Cortex of kidney (tissue), 1 donor: ENCODE measurements around the gene IER3.

Source experiments
- DNase-seq: peaks from one replicate; lab custom pipeline; 2025; lab: John Stamatoyannopoulos, UW

The IER3 gene, protein sequence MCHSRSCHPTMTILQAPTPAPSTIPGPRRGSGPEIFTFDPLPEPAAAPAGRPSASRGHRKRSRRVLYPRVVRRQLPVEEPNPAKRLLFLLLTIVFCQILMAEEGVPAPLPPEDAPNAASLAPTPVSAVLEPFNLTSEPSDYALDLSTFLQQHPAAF

DNA sequence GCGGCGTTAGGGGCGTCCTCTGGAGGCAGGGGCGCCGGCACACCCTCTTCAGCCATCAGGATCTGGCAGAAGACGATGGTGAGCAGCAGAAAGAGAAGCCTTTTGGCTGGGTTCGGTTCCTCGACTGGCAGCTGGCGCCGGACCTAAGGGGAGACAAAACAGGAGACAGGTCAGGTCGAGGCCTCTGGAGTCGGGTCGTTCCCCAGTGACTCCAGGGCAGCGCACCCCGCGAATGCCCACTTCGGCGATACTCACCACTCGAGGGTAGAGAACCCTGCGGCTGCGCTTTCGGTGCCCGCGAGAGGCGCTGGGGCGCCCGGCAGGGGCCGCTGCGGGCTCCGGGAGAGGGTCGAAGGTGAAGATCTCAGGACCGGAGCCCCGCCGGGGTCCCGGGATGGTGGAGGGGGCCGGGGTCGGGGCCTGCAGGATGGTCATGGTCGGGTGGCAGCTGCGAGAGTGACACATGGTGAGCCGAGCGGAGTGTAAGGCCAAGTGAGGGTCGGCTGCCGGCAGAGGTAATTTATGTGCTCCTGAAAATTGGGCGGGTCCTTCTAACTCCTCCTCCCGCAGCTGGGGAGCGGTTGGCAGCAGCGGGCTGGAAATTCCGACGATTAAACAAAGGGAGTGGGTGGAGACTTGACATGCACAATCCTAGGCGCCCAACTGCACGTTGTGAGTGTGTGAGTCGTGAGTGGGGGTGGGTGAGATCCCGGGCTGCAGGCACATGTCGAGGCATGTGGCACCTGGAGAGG is at the start of gene IER3:
Gene IER3, minus strand, starts transcription at position 494 of the 752 bp plus-strand sequence. Its CDS starts 29 bp downstream, at position 465.
- DNase-seq: no peak

DNA sequence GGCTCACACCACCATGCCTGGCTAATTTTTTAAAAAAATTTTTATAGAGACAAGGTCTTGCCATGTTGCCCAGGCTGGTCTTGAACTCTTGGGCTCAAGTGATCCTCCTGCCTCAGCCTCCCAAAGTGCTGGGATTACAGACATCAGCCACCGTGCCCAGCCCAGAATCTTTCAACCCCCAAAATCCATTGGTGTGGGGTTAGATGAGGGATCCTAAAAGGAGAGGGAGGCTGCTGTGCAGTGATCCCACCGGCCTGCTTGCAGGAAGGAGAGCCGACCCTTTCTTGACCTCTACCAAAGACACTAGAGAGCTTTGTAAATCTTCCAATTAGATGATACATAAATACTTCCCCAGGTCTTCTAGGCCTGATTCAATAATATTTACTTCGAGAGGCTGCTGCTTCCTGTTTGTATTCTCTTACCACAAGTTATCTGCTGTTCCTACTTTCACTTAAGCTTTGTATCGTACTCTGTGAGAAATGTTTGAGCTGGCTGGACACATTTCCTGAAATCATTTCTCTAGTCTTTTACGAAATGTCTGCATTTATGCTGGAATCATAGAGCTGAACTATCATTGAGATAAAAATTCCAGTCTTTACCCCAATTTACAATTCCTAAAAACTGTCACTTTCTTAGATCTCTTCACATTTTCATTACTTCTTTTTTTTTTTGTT is 49.3 kb upstream of the IER3 start:
- DNase-seq: no peak

DNA sequence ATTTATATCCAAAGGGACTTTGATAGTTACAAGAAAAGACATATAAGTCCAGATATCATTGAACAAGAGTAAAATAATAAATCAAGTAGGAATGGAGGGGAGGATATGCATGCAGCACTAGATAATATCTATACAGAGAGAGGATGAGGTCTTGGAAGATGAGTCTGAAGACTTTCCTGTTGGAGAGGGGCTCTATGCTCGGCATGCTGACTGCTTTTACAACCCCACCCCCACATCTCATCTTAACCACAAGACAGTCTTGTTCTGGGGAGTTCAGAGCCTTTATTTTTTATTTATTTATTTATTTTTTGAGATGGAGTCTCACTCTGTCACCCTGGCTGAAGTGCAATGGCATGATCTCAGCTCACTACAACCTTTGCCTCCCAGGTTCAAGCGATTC is 48.4 kb upstream of the IER3 start:
- DNase-seq: no peak

DNA sequence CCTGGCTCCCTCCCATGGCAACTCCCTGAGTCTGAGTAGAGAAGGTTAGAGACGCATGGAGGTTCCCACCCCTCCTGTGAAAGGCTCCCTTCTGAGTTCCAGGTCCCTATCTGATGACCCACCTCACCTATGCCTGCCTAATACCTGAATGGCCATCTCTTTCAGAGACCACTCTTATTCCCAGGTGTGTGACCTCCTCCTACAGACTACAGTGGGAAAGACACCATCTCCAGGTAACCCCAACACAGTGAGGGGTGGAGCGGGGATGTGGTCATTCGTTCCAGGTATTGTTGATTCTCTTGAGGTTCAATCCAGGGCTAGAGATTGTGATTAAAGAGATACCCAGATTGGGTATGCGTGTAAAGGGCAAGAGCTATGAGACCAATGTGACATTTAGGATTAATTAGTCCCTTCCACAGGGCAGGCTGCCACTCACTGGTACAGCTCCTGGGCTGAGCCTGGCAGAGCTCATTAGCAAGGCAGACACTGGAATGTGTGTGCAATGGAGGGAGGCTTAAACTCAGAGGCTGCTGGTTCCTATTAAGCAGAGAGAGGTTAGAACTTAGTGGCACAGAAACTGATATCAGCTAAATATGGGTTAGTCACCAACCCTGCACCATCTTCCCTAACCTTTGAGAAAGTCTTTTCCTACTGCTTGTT is 46.5 kb upstream of the IER3 start:
- no peak for DNase-seq

DNA sequence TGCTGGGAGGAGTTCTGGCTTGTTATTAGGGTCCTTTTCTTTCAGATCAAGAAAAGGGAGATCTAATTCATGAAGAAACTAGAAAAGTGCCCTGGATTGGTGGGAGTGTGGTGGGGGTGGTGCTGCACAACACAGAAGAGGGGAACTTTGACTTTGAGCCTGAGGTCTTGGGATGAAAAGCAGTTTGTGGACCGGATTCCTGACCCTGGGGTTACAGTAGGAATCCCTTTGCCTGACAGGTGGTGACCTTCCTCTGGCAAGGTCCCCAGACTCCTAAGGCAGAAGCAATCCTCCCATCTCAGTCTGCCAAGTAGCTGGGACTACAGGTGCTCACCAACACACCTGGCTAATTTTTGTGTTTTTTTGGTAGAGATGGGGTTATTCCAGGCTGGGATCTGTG is 45.3 kb upstream of the IER3 start:
- DNase-seq: no peak

DNA sequence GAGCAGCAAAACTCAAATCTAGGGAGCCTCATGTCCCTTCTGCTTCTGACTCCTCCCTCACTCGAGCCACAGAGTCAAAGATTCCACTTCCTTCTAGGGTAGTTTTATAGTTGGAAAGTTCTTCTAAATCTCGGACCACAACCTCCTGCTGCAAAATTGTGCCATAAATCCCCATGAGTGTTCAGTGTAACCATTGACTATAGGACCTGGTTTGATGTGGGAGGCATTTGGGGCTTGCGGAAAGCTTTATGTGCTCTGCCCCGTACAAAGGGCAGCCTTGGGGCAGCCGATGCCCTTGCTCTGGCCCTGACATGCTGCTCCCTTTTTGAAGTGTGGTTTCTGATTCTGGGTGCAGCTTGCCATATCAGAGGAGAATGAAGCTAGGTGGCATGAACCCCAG is 43.6 kb upstream of the IER3 start:
- no peak for DNase-seq

DNA sequence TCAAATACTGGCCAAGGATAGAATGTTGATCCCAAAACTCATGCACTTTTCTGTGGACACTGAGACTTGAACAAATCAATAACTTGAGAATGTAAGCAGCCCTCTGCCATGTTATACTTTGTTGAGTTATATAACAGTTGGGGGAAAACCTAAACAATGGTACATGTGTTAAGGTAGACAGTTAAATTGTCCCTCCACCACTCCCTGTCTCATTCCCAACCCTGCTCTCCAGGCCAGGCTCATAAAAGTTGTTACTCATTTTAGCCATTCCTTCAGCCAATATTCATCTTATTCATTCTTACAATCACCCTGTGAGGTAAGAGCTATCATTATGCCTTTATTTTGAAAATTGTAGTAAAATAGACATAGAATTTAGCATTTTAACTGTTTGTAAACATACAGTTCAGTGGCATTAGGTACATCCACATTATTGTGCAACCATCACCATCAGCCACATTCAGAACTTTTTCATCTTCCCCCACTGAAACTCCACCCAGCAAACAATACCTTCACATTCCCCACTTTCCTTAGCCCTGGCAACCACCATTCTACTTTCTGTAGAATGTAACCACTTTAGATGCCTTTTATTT is 38.2 kb upstream of the IER3 start:
- no peak for DNase-seq

DNA sequence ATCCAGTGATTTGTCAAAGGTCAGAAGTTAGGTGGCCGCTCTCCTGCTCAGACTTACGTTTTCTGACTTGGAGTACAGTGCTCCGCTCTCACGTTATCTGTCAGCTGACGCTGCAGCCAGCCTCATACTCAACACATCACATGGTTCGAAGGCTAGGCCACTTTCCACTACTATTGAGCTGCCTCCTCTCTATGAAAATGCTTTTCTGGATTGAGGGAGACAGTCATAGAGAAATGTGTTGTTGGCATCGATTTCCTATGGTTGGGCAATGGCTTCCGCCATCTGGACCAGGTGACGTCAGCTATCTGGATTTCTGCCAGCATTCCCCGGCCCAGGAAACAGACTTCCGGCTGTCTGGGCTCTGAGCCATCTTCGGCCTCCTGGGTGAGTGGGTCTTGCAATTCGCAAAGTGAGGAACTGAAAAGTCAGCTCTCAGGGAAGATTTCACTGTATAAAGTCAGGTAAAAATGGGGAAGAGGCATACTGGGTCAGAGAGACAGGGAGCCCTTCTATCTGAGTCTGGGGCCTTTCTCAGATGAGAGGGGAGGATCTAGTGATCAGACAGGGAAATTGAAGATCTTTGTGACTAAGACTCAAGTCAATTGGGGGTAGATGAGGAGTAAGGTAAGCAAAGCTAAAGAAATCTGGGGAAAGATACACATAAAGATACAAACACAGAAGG is 37.5 kb upstream of the IER3 start:
- no peak for DNase-seq

DNA sequence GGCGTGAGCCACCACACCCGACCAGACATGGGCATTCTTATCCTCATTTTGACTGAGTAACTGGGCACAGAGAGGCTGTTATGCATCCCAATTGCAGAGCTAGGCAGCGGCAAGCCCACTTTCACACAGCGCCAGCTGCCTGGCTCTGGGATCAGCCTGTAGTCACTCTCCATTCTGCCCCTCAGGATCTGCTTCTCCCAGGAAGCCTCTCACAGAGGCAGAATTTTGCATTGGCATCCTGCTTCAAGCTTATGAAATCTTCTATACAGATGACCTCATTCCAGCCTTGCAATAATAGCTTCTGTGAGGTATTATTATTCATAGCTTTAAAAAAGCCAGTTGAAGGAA is 37.0 kb upstream of the IER3 start:
- DNase-seq: no peak

DNA sequence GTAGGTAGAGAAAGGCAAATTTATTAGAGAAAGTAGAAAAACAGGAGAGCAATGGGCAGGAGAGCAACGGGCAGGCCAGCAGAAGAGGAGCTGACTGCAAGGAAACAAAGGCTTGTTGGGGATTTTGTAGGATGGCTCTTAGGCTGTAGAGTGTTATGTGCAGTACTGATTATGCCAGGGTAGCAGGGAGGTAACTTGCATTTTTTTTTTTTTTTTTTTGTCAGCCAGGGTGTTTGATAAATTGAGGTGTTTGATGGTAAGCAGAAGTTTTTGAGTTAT is 36.2 kb upstream of the IER3 start:
- DNase-seq: no peak

DNA sequence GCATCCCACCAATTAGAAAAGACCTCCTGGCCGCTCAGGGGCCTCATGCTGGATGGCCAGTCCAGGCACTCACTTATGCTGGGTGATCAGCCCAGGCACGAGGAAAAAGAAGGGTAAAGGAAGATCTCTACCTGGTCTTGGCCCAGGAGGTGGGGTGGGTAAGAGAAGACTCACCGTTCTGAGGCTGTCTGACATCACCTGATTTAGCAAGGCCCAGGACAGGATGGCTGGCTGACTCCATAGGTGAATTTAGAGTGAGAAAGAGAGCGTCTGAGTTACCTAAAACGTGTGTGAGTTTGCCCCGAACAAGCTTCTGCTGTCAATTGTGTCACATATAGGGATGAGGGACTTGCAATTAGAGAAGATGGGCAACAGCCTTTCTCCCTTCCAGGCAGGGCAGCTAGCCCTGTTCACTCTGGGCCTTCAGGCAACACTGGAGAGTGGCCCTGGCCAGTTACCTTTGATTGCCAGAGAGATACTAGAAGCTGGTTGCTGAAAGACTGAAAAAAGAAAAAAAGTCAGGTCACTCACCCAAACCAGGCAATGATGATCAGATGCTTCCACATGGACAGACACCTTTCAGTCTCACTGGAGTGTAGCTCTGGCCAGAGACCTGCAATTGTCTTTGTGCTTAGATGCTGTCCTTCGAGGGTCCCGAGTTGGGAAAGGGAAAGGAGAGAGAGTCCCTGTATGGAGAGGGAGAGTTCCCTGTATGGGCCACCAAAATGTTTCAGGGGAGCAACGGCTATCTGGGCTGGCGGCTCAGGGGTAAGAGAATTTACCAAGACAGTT is 35.7 kb upstream of the IER3 start:
- no peak for DNase-seq

DNA sequence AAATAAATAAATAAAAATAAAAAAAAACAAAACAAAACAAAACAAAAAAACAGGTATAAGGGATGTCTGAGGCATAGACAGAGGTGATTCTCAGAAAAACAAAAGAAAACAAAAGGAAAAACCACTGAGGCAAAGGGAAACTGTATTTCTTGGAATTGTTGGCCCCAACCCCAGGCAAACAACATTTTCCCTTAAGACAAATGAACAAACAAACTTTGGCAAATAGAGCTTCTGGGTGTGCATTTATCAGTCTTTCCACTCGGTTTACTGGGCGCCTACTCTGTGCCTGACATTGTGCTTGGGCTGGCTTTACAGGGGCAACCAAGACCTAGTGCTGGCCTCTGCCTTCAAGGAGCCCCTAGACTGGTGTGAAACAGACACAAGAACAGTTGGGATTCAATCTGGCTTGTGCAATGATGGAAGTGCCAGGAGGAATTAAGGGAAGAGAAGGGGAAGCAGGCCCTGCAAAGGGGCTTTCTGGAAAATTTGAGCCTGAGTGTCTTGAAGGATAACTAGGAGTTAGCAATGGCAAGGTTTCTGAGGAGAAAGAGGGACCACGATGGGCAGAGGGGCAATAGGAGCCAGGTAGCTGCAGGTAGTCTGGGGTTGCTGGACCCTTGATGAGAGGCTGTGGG is 33.8 kb upstream of the IER3 start:
- no peak for DNase-seq

DNA sequence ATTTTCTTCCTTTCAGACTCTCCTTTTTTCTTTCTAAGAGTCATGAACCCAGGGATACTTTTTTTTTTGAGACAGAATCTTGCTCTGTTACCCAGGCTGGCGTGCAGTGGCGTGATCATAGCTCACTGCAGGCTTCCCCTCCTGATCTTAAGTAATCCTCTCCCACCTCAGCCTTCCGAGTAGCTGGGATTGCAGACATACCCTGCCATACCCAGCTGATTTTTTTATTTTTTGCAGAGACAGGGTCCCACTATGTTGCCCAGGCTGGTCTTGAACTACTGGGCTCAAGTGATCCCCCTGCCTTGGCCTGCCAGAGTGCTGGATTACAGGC is 32.8 kb upstream of the IER3 start:
- DNase-seq: no peak

DNA sequence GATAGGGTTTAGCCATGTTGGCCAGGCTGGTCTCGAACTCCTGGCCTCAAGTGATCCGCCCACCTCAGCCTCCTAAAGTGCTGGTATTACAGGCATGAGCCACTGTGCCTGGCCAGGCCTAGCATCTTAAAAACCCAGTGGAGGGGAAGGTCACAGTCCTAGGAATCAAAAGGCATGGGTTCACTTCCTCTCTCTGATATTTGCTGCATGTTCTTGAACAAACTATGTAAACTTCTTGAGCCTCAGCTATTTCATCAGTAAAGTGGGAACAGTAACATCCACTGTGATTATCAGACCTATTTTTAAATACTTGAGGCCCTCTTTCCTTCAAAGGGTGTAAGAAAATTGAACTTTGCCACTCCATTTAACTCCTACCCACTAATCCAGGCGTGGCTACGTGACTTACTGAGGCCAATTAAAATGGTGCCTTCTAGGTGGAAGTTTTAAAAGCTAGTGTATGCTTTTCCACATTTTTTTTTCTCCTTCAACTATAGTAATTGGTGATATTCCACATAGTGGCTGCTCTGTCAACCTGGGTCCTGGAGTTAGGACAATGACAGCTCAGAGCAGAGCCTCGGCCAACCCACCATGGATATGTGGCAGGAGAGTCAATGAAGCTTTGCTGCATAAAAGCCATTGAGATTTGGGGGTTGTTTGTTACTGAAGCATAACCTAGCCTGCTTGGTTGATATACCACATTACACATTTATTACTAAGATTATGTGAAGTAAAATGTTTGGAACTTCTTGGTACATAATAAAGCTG is 32.2 kb upstream of the IER3 start:
- DNase-seq: no peak

DNA sequence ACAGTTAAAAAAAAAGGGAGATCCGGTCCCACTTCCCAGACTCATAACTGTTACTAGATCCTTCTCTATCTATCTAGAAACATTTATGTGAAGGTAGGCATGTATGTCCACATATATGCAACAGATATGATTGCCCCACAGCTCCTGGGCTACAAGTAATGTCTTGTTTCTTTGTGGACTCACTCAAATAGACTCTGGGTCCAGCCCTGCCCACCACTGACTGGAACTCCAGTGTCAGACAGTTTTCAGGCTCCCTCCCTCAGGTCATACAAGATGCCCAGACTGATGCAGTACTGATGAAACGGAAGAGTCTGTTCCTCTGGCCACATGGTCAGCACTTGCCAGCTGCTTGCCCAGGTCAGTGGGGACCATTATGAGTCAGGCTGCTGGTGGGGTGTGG is 30.8 kb upstream of the IER3 start:
- no peak for DNase-seq

DNA sequence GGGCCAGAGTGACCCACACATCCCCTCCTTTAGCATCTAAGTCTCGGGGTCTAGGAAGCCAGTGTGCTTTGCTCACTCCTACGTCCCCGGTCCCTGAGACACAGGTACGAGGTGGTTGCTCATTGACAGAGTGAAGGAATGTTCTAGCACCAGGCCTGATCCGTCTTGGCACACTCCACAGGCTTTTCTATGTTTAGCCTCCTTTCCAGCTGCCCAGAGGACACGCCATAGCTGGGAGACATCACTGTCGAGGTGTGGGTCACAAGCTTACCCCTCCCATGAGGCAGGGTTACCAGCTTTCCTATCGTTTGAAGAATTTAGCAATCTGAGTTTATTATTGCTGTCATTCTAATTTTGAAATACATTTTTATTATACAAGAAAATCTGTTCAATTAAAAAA is 30.4 kb upstream of the IER3 start:
- DNase-seq: no peak

DNA sequence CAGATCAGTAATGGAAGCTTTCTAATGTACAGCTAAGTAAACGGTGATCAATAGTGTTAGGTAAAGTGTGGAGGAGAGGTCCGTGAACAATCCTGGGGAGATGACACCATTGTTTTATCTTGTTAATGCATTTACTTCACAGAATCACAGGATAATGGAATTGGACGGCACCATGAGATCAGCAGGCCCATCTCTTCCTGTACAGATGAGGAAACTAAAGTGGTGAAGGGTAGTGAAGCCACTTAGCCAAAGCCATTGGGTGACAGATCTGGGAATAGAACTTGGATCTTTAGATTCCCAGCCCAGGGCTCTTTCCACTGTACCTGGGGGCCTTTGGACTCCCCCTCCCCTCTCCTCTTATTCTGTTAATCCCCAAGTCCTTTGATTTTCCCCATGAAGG is 26.2 kb upstream of the IER3 start:
- no peak for DNase-seq

DNA sequence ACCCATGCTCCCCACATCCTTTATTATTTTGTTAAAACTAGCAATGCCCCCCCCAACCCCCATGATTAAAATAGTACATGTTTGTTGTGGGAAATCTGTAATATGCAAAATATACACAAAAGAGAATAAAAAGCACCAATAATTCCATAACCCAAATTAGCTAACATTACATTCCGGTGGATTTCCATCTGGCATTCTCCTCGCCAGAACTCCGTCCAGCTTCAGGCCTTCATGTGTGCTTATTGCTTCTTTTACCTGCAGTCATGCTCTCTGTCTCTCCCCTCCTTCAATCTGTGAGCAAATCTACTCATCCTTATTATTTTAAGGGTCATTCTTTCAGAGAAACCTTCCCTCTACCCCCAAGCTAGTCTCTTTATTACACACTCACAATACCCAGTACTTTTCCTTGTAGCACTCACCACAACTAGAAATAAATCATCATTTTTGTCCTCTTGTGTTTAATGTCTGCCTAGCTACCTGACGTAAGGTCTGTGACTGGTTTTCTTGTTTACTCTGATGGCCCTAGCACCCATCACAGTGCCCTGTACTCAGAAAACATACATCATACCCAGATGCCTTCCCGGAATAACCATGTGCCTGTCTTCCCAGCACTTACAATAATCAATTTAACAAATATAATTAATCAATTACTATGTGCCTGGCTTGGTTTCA is 25.6 kb upstream of the IER3 start:
- no peak for DNase-seq

DNA sequence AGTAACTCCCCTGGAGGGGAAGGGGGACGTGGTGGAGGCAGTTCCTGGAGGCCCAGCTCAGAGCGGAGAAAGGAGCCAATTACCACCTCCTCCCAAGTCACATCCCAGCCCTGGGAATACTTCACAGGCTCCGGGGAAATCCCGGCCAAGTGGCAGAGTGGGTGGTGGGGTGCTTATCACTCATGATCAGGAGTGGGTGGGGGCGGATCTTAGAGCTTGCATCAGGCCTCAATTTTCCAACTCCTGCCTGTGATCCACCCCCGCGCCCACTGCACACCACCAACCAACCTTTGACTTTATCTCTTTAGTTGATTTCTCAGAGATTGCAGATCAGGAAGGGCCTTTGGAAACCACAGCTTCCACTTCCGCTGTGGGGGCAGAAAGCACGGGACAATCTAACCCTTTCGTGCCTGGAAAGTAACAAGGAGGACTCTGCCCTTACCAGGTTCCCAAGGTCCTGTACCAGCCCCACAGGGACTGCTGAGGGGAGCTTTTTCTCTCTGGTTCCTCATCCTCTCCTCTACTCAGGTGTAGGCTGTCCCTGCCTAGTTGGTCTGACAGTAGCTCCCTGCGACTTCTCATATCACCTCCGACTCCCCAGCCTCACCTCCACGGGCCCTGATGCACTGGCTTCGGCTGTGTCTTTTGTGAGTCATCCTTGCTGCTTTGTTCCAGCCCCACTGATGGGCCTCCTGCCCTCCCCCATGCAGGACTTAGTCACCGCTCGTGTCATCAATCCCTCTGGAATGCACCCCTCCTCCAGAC is 24.9 kb upstream of the IER3 start:
- no peak for DNase-seq
